ENCODE data around the gene GNB4.

GNB4 gene

DNA sequence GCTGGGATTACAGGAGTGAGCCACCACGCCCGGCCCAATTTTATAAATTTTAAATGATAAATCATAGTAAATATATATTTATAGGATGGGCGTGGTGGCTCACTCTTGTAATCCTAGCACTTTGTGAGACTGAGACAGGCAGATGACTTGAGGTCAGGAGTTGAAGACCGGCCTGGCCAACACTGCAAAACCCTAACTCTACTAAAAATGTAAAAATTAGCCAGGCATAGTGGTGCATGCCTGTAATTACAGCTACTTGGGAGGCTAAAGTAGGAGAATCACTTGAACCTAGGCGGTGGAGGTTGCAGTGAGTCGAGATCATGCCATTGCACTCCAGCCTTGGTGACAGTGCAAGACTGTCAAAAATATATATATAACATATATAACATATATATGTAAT is 77.3 kb downstream of the GNB4 start:
- no peak for DNase-seq
- Histone ChIP-seq H3K9ac (ENCODE audit: low read length) (no peak overlapping the region), H3K27me3 (replicated peaks; ENCODE audit: insufficient read depth, low read length) (no peaks in the 10 kb centered on the region), H3K4me1 (ENCODE audit: low read length) (no peaks in the 10 kb centered on the region), H3K4me3 (ENCODE audit: low read length) (no peak overlapping the region), H3F3A (ENCODE audit: insufficient read depth, low read length) (no peaks in the 10 kb centered on the region), H3K36me3 (replicated peaks; ENCODE audit: insufficient read depth, low read length) (0 out of 2 replicates have a peak, but pooled peaks cover 7% of the 10 kb centered on the region), H3K4me2 (ENCODE audit: low read depth, low read length) (no peak overlapping the region), H3K27ac (ENCODE audit: low read length) (no peak overlapping the region), H4K20me1 (ENCODE audit: insufficient read depth, low read length) (no peaks in the 10 kb centered on the region), H3K9me2 (replicated peaks; ENCODE audit: insufficient read depth, low read length) (no peaks in the 10 kb centered on the region), H3K79me2 (ENCODE audit: low read length) (no peaks in the 10 kb centered on the region), H3K9me3 (replicated peaks; ENCODE audit: insufficient read depth, low read length) (no peaks in the 10 kb centered on the region), H2AFZ (ENCODE audit: low read length) (no peak overlapping the region)
- TF ChIP-seq EZH2phosphoT487 (IDR thresholded peaks at IDR 0.05; ENCODE audit: low read length) (no peak), EZH2 (optimal IDR thresholded peaks at IDR 0.05; ENCODE audit: low read depth, low read length) (no peak)
- TF ChIP-seq, protein P1, sequence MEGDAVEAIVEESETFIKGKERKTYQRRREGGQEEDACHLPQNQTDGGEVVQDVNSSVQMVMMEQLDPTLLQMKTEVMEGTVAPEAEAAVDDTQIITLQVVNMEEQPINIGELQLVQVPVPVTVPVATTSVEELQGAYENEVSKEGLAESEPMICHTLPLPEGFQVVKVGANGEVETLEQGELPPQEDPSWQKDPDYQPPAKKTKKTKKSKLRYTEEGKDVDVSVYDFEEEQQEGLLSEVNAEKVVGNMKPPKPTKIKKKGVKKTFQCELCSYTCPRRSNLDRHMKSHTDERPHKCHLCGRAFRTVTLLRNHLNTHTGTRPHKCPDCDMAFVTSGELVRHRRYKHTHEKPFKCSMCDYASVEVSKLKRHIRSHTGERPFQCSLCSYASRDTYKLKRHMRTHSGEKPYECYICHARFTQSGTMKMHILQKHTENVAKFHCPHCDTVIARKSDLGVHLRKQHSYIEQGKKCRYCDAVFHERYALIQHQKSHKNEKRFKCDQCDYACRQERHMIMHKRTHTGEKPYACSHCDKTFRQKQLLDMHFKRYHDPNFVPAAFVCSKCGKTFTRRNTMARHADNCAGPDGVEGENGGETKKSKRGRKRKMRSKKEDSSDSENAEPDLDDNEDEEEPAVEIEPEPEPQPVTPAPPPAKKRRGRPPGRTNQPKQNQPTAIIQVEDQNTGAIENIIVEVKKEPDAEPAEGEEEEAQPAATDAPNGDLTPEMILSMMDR (IDR thresholded peaks at IDR 0.05; ENCODE audit: low read length) = no peak

DNA sequence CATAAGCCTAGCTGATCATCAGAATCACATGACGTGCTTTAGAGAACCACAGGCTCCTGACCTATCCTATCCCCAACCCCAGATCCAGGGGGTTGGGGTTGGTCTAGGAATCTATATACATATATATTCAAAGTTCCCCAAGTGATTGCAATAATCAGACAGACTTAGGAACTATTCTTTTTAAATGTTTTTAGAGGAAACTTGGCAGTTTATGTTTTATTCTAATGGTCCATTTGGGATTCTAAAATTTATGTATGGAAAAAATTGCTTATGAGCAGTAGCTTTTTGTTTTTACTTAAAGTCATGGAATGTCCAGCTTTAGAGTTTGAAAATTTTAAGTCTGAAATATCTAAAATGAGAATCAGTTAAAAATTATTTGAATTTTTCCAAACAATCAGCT is 81.6 kb downstream of the GNB4 start:
- TF ChIP-seq EZH2phosphoT487 (IDR thresholded peaks at IDR 0.05; ENCODE audit: low read length) = no peak
- TF ChIP-seq EZH2 (optimal IDR thresholded peaks at IDR 0.05; ENCODE audit: low read depth, low read length) = no peak
- TF ChIP-seq, protein P1 (IDR thresholded peaks at IDR 0.05; ENCODE audit: low read length) = no peak
- H3K9ac ChIP-seq (ENCODE audit: low read length) = no peak overlapping the region
- DNase-seq = no peak
- H3K27ac ChIP-seq (ENCODE audit: low read length) = no peak overlapping the region
- H4K20me1 ChIP-seq (ENCODE audit: insufficient read depth, low read length) = no peaks in the 10 kb centered on the region
- H3K9me2 ChIP-seq (replicated peaks; ENCODE audit: insufficient read depth, low read length) = no peaks in the 10 kb centered on the region
- H3K36me3 ChIP-seq (replicated peaks; ENCODE audit: insufficient read depth, low read length) = no peaks in the 10 kb centered on the region; the same call in 1 of the 2 replicates
- H3F3A ChIP-seq (ENCODE audit: insufficient read depth, low read length) = no peaks in the 10 kb centered on the region
- H3K79me2 ChIP-seq (ENCODE audit: low read length) = no peaks in the 10 kb centered on the region
- H3K4me1 ChIP-seq (ENCODE audit: low read length) = no peaks in the 10 kb centered on the region
- no peak overlapping the region for H3K4me3 ChIP-seq (ENCODE audit: low read length)
- H3K9me3 ChIP-seq (replicated peaks; ENCODE audit: insufficient read depth, low read length) = no peaks in the 10 kb centered on the region
- H3K4me2 ChIP-seq (ENCODE audit: low read depth, low read length) = no peak overlapping the region
- H2AFZ ChIP-seq (ENCODE audit: low read length) = no peak overlapping the region
- no peaks in the 10 kb centered on the region for H3K27me3 ChIP-seq (replicated peaks; ENCODE audit: insufficient read depth, low read length)

DNA sequence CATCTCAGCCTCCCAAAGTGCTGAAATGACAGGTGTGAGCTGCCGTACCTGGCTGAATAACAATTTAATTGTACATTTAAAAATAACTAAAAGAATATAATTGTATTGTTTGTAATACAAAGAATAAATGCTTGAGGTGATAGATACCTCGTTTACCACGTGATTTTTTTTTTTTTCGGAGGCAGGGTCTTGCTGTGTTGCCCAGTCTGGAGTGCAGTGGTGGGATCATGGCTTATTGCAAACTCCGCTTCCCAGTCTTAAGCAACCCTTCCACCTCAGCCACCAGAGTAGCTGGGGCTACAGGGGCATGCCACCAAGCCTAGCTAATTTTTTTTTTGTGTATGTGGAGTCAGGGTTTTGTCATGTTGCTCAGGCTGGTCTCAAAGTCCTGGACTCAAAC is 87.9 kb downstream of the GNB4 start:
- peaks cover 6% of the 10 kb centered on the region for H3K36me3 ChIP-seq (replicated peaks; ENCODE audit: insufficient read depth, low read length)
- H4K20me1 ChIP-seq (ENCODE audit: insufficient read depth, low read length) = no peaks in the 10 kb centered on the region
- no peak overlapping the region for H3K9ac ChIP-seq (ENCODE audit: low read length)
- H3F3A ChIP-seq (ENCODE audit: insufficient read depth, low read length) = no peaks in the 10 kb centered on the region
- TF ChIP-seq EZH2phosphoT487 (IDR thresholded peaks at IDR 0.05; ENCODE audit: low read length) (no peak), EZH2 (optimal IDR thresholded peaks at IDR 0.05; ENCODE audit: low read depth, low read length) (no peak)
- no peaks in the 10 kb centered on the region for H3K79me2 ChIP-seq (ENCODE audit: low read length)
- no peak overlapping the region for H3K4me2 ChIP-seq (ENCODE audit: low read depth, low read length)
- no peak for DNase-seq
- no peak overlapping the region for H3K4me3 ChIP-seq (ENCODE audit: low read length)
- no peaks in the 10 kb centered on the region for H3K9me2 ChIP-seq (replicated peaks; ENCODE audit: insufficient read depth, low read length)
- no peak overlapping the region for H3K27ac ChIP-seq (ENCODE audit: low read length)
- H3K27me3 ChIP-seq (replicated peaks; ENCODE audit: insufficient read depth, low read length) = no peaks in the 10 kb centered on the region
- H3K9me3 ChIP-seq (replicated peaks; ENCODE audit: insufficient read depth, low read length) = no peaks in the 10 kb centered on the region
- no peak overlapping the region for H2AFZ ChIP-seq (ENCODE audit: low read length)
- no peaks in the 10 kb centered on the region for H3K4me1 ChIP-seq (ENCODE audit: low read length)

DNA sequence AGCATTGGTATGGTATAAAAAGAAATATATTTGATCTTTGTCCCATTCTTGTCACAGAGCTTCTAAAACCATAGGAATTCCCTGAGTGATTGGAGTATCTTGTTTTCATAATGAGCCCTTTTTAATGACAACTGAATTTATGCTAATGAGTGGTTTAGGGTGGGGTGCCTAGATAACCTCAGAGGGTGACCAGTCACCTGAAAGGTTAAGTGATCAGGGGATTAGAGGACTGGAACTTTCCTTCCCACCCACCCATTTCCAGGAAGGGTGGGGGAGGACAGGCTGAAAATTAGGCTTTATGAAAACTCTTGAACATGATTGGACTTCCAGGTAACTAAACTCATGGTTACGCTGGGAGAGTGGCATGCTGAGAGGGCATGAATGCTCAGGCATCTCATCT is 95.3 kb downstream of the GNB4 start:
- Histone ChIP-seq H3K9me3 (replicated peaks; ENCODE audit: insufficient read depth, low read length) (no peaks in the 10 kb centered on the region), H3K27ac (ENCODE audit: low read length) (no peak overlapping the region), H3K9me2 (replicated peaks; ENCODE audit: insufficient read depth, low read length) (no peaks in the 10 kb centered on the region), H3K4me2 (ENCODE audit: low read depth, low read length) (no peak overlapping the region), H3F3A (ENCODE audit: insufficient read depth, low read length) (no peaks in the 10 kb centered on the region), H3K79me2 (ENCODE audit: low read length) (peaks cover 12% of the 10 kb centered on the region), H3K27me3 (replicated peaks; ENCODE audit: insufficient read depth, low read length) (no peaks in the 10 kb centered on the region), H2AFZ (ENCODE audit: low read length) (no peak overlapping the region), H3K9ac (ENCODE audit: low read length) (no peak overlapping the region), H4K20me1 (ENCODE audit: insufficient read depth, low read length) (no peaks in the 10 kb centered on the region), H3K4me3 (ENCODE audit: low read length) (no peak overlapping the region), H3K36me3 (replicated peaks; ENCODE audit: insufficient read depth, low read length) (peaks cover 12% of the 10 kb centered on the region), H3K4me1 (ENCODE audit: low read length) (no peaks in the 10 kb centered on the region)
- no peak for DNase-seq
- TF ChIP-seq EZH2 (optimal IDR thresholded peaks at IDR 0.05; ENCODE audit: low read depth, low read length) = no peak
- TF ChIP-seq, protein P1 (IDR thresholded peaks at IDR 0.05; ENCODE audit: low read length) = no peak
- TF ChIP-seq EZH2phosphoT487 (IDR thresholded peaks at IDR 0.05; ENCODE audit: low read length) = no peak

Data from MM.1S (cell line).